ENCODE measurements around the gene BTF3L4. TPM values are rescaled to one million over a fixed set of nuclear protein-coding genes. Genes with fewer than 3 reads are reported as not detected.

The BTF3L4 gene
- total and polyA plus RNA-seq, 2 experiments from 2014 or later = 112 to 154 TPM

DNA sequence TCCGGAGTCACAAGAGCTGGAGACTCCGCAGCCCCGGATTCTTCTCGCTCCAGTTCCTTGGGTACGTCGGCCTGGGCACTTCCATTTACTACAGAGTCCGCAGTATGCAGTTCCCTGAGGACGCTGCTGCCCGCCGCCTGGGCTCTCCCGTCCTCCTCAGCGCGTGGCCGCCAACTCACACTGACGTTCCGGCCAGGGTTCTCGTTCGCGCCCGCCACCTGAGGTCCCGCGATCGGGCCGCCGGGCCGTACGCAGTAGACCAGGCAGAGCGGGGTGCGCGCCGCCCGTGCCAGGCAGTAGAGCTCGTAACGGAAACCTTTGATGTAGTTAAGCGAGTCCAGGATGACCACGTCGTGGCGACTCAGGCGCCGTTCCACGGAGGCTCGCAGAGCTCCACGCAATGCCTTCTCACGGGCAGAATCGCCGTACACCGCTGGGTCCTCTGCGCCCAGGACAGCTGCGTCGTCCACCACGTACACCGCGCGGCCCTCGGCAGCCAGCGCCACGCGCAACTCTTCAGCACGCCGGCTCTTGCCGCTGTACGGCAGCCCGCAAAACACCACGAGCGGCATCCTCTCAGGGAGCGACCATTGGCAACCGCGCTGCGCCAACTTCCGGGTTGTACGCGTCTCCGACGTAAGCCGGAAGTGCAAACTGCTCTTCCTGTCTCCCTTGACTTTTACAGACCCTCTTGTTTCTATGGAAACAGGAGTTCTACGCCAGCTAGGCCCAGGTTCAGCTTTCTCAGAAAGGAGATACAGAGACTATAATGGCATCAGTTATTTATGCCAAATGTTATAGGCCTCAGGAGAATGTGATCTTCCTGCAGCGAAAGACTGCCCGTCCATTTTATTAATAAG, 22.7 kb upstream of the BTF3L4 start, which contains the start of gene KTI12:
Gene KTI12 (minus strand): TSS at position 621 of the 860 bp plus-strand sequence. CDS start 49 bp downstream, at position 572.
- H3K9me3 Mint-ChIP-seq = no peaks in the 10 kb centered on the region
- Histone ChIP-seq H3K27me3 (ENCODE audit: insufficient read depth) (no peaks in the 10 kb centered on the region), H3K4me1 (ENCODE audit: insufficient read depth) (peaks cover 15% of the 10 kb centered on the region), H3K79me2 (replicated peaks; ENCODE audit: insufficient read depth) (peaks cover 30% of the 10 kb centered on the region), H3K27ac (ENCODE audit: low read depth) (peak within 1 kb of the TSS; percentile 57), H3K36me3 (ENCODE audit: insufficient read depth) (peaks cover 7% of the 10 kb centered on the region; the same call in 1 of the 2 replicates), H2AFZ (peak within 1 kb of the TSS; percentile 50), H3K4me3 (peak within 1 kb of the TSS; percentile 78), H3K4me2 (peak within 1 kb of the TSS; percentile 93), H3F3A (replicated peaks; ENCODE audit: low read depth) (peaks cover 11% of the 10 kb centered on the region), H4K20me1 (replicated peaks; ENCODE audit: insufficient read depth) (peaks cover 14% of the 10 kb centered on the region), H3K9me2 (ENCODE audit: insufficient read depth) (no peaks in the 10 kb centered on the region)
- TF ChIP-seq, protein P1, sequence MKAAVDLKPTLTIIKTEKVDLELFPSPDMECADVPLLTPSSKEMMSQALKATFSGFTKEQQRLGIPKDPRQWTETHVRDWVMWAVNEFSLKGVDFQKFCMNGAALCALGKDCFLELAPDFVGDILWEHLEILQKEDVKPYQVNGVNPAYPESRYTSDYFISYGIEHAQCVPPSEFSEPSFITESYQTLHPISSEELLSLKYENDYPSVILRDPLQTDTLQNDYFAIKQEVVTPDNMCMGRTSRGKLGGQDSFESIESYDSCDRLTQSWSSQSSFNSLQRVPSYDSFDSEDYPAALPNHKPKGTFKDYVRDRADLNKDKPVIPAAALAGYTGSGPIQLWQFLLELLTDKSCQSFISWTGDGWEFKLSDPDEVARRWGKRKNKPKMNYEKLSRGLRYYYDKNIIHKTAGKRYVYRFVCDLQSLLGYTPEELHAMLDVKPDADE (IDR thresholded peaks at IDR 0.05) = peak; percentile 59; the same call in 1 of the 2 replicates
- TF ChIP-seq ZNF114 (CRISPR knock-in tag; IDR thresholded peaks at IDR 0.05) (no peak), CREB1 (CRISPR knock-in tag; IDR thresholded peaks at IDR 0.05; ENCODE audit: low read depth) (peak; percentile 63), POLR2AphosphoS5 (IDR thresholded peaks at IDR 0.05; ENCODE audit: low read depth) (peak; percentile 80)
- H3K27ac Mint-ChIP-seq = peak within 1 kb of the TSS; percentile 93
- DNase-seq (ENCODE audit: low spot score) (peak; percentile 95), ATAC-seq (peak; percentile 94)
- H3K36me3 Mint-ChIP-seq (ENCODE audit: low read depth) = peaks cover 31% of the 10 kb centered on the region
- H3K4me1 Mint-ChIP-seq = peaks cover 18% of the 10 kb centered on the region
- peak within 1 kb of the TSS; percentile 91 for H3K4me3 Mint-ChIP-seq
- H3K27me3 Mint-ChIP-seq (ENCODE audit: insufficient read depth, low read depth, poor library complexity) = peaks cover 3% of the 10 kb centered on the region

DNA sequence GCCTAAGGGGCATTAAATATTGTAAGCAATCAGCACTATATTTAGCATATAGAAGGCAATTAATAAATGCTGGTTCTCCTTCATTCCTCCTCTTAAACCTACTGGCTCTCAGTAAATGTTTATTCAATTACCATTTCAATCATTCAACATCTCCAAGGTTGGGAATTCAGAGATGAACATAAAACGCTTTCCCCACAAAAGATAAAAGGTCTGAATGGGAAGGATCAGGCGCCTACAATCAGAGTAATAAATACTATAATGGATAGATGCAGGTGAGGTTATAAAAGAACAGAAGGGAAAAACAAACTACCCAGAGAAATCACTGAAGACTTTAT, 22.1 kb upstream of the BTF3L4 start:
- Histone ChIP-seq H3K36me3 (ENCODE audit: insufficient read depth) (peaks cover 7% of the 10 kb centered on the region), H3K9me2 (ENCODE audit: insufficient read depth) (no peaks in the 10 kb centered on the region), H3K4me2 (no peak overlapping the region; the same call in 1 of the 2 replicates), H3K27me3 (ENCODE audit: insufficient read depth) (no peaks in the 10 kb centered on the region), H3K4me3 (peak overlapping the region; percentile 78; the same call in 1 of the 2 replicates), H3F3A (replicated peaks; ENCODE audit: low read depth) (peaks cover 11% of the 10 kb centered on the region), H4K20me1 (replicated peaks; ENCODE audit: insufficient read depth) (peaks cover 14% of the 10 kb centered on the region), H3K27ac (ENCODE audit: low read depth) (no peak overlapping the region), H3K4me1 (ENCODE audit: insufficient read depth) (peaks cover 15% of the 10 kb centered on the region), H3K79me2 (replicated peaks; ENCODE audit: insufficient read depth) (peaks cover 30% of the 10 kb centered on the region), H2AFZ (no peak overlapping the region)
- Mint-ChIP-seq H3K4me3 (peak overlapping the region; percentile 91), H3K4me1 (peaks cover 18% of the 10 kb centered on the region), H3K9me3 (no peaks in the 10 kb centered on the region), H3K27ac (no peak overlapping the region; the same call in 1 of the 2 replicates), H3K27me3 (ENCODE audit: insufficient read depth, low read depth, poor library complexity) (peaks cover 3% of the 10 kb centered on the region), H3K36me3 (ENCODE audit: low read depth) (peaks cover 35% of the 10 kb centered on the region)
- no peak for ATAC-seq
- DNase-seq (ENCODE audit: low spot score) = no peak
- TF ChIP-seq STAT1 (IDR thresholded peaks at IDR 0.05; ENCODE audit: unreplicated experiment) (no peak), JUNB (IDR thresholded peaks at IDR 0.05; ENCODE audit: unreplicated experiment) (no peak), POLR2AphosphoS5 (IDR thresholded peaks at IDR 0.05; ENCODE audit: low read depth) (no peak), ZNF331 (CRISPR knock-in tag; IDR thresholded peaks at IDR 0.05; ENCODE audit: low read depth) (no peak)
- TF ChIP-seq, protein P2, sequence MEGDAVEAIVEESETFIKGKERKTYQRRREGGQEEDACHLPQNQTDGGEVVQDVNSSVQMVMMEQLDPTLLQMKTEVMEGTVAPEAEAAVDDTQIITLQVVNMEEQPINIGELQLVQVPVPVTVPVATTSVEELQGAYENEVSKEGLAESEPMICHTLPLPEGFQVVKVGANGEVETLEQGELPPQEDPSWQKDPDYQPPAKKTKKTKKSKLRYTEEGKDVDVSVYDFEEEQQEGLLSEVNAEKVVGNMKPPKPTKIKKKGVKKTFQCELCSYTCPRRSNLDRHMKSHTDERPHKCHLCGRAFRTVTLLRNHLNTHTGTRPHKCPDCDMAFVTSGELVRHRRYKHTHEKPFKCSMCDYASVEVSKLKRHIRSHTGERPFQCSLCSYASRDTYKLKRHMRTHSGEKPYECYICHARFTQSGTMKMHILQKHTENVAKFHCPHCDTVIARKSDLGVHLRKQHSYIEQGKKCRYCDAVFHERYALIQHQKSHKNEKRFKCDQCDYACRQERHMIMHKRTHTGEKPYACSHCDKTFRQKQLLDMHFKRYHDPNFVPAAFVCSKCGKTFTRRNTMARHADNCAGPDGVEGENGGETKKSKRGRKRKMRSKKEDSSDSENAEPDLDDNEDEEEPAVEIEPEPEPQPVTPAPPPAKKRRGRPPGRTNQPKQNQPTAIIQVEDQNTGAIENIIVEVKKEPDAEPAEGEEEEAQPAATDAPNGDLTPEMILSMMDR (conservative IDR thresholded peaks at IDR 0.05; ENCODE audit: low read depth in 2 of 2) = no peak
- TF ChIP-seq, protein P1 (IDR thresholded peaks at IDR 0.05) = no peak
- TF ChIP-seq, protein P3, sequence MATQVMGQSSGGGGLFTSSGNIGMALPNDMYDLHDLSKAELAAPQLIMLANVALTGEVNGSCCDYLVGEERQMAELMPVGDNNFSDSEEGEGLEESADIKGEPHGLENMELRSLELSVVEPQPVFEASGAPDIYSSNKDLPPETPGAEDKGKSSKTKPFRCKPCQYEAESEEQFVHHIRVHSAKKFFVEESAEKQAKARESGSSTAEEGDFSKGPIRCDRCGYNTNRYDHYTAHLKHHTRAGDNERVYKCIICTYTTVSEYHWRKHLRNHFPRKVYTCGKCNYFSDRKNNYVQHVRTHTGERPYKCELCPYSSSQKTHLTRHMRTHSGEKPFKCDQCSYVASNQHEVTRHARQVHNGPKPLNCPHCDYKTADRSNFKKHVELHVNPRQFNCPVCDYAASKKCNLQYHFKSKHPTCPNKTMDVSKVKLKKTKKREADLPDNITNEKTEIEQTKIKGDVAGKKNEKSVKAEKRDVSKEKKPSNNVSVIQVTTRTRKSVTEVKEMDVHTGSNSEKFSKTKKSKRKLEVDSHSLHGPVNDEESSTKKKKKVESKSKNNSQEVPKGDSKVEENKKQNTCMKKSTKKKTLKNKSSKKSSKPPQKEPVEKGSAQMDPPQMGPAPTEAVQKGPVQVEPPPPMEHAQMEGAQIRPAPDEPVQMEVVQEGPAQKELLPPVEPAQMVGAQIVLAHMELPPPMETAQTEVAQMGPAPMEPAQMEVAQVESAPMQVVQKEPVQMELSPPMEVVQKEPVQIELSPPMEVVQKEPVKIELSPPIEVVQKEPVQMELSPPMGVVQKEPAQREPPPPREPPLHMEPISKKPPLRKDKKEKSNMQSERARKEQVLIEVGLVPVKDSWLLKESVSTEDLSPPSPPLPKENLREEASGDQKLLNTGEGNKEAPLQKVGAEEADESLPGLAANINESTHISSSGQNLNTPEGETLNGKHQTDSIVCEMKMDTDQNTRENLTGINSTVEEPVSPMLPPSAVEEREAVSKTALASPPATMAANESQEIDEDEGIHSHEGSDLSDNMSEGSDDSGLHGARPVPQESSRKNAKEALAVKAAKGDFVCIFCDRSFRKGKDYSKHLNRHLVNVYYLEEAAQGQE (IDR thresholded peaks at IDR 0.05; ENCODE audit: unreplicated experiment) = no peak
